Measurements from ENCODE around the gene ZNF69.
A peak's percentile ranks its signal among the peaks of the same experiment; 100 is the strongest.
"Not testable (repeated sequence)": the region's sequence is repeated elsewhere in the genome, so short reads cannot be mapped to it uniquely, and the experiment has no call there.

The ZNF69 gene

DNA sequence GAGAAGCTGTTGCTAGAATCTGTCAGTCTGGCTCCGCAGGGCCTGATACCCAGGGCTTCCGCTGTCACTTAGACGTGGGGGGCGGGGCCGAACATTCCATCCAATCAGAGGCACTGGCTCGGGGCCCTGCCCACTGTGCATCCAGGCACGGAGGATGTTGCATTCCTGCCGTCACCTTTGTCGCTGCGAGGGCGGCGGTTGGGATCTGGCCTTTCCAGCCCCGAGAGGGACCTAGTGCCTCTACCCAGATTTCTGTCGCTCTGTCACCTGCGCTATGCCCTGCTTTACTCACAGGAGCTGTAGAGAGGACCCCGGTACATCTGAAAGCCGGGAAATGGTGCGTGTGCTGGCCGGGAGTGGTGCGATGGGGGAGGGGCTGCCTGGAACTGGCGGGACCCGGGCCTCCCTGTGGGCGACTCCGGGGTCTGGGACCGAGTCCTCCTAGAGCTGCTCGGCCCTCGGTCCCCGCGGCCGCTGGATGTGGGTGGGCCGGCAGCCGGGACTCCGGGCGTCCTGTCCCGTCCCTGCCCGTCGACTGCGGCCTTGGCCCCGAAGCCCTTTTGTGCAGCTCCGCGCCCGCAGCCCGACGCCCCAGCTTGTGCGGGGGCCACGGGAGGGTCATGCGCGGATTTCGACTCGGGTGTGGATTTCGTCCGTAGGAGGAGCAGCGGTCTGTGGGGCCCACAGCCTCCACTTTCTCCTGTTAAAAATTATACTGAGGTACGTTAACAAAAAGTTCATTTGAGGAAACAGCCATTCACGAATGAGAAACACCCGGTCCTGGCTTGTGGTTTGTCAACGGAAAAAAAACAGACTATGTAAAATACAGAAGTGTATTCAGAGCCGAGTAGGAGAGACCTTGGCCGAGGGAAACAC, 38.8 kb upstream of the ZNF69 start, which contains the start of gene ZNF439:
TSS of gene ZNF439 (plus strand) at position 133 of the 876 bp plus-strand sequence. CDS start at position 275, 142 bp downstream.
- Histone ChIP-seq H2BK120ac (ENCODE audit: insufficient read depth, low read length, poor library complexity) (no peak within 1 kb of the TSS), H3K23ac (ENCODE audit: low read length) (no peak within 1 kb of the TSS), H3K18ac (ENCODE audit: low read length) (no peak within 1 kb of the TSS), H4K91ac (ENCODE audit: low read depth, low read length) (no peak within 1 kb of the TSS), H3K4me1 (ENCODE audit: control insufficient read depth in 1 of 2, insufficient read depth in 2 of 2, low read length in 2 of 2) (no peaks in the 10 kb centered on the region), H3K4me3 (ENCODE audit: low read depth, low read length) (no peak within 1 kb of the TSS), H3K14ac (ENCODE audit: low read length) (no peak within 1 kb of the TSS), H3K36me3 (ENCODE audit: control insufficient read depth in 1 of 2, insufficient read depth in 2 of 2, low read length in 2 of 2) (no peaks in the 10 kb centered on the region), H3K4ac (ENCODE audit: low read depth, low read length) (no peak within 1 kb of the TSS), H2AK5ac (ENCODE audit: low read length) (no peak within 1 kb of the TSS), H4K8ac (ENCODE audit: low read depth, low read length) (no peak within 1 kb of the TSS), H3K27ac (ENCODE audit: low read depth, low read length) (no peak within 1 kb of the TSS), H2BK12ac (ENCODE audit: low read length) (no peak within 1 kb of the TSS), H4K12ac (ENCODE audit: low read depth, low read length) (no peak within 1 kb of the TSS), H3K9me3 (ENCODE audit: insufficient read depth, low read depth, low read length) (peaks cover 16% of the 10 kb centered on the region), H3K79me1 (ENCODE audit: low read length) (no peaks in the 10 kb centered on the region), H2AFZ (ENCODE audit: insufficient read depth, low read length, poor library complexity) (no peak within 1 kb of the TSS), H3K79me2 (ENCODE audit: control insufficient read depth, insufficient read depth, low read length, poor library complexity) (no peaks in the 10 kb centered on the region), H3K9ac (ENCODE audit: low read length) (no peak within 1 kb of the TSS), H3K4me2 (ENCODE audit: low read length) (peak within 1 kb of the TSS; percentile 31), H2BK5ac (ENCODE audit: low read depth, low read length, poor library complexity) (no peak within 1 kb of the TSS), H3K27me3 (ENCODE audit: insufficient read depth, low read length) (no peaks in the 10 kb centered on the region)
- peak; percentile 94 to 97 for DNase-seq
- no CpG with 5 or more reads among the region's 59 CpGs for WGBS (ENCODE audit: extremely low coverage, insufficient coverage, insufficient read length)

- H3K14ac ChIP-seq (ENCODE audit: low read length); H3K23ac ChIP-seq (ENCODE audit: low read length); H3K4me3 ChIP-seq (ENCODE audit: low read depth, low read length); H4K8ac ChIP-seq (ENCODE audit: low read depth, low read length); H2BK12ac ChIP-seq (ENCODE audit: low read length); H3K36me3 ChIP-seq (ENCODE audit: control insufficient read depth in 1 of 2, insufficient read depth in 2 of 2, low read length in 2 of 2); H3K27ac ChIP-seq (ENCODE audit: low read depth, low read length); H2BK5ac ChIP-seq (ENCODE audit: low read depth, low read length, poor library complexity); H2AK5ac ChIP-seq (ENCODE audit: low read length); H4K91ac ChIP-seq (ENCODE audit: low read depth, low read length); H2BK120ac ChIP-seq (ENCODE audit: insufficient read depth, low read length, poor library complexity); H3K4ac ChIP-seq (ENCODE audit: low read depth, low read length); H3K79me2 ChIP-seq (ENCODE audit: control insufficient read depth, insufficient read depth, low read length, poor library complexity); H3K27me3 ChIP-seq (ENCODE audit: insufficient read depth, low read length); H3K4me1 ChIP-seq (ENCODE audit: control insufficient read depth in 1 of 2, insufficient read depth in 2 of 2, low read length in 2 of 2); H4K12ac ChIP-seq (ENCODE audit: low read depth, low read length); H3K4me2 ChIP-seq (ENCODE audit: low read length); H3K18ac ChIP-seq (ENCODE audit: low read length); H3K79me1 ChIP-seq (ENCODE audit: low read length); DNase-seq; H2AFZ ChIP-seq (ENCODE audit: insufficient read depth, low read length, poor library complexity); H3K9ac ChIP-seq (ENCODE audit: low read length): not testable (repeated sequence)
- WGBS (ENCODE audit: extremely low coverage, insufficient coverage, insufficient read length), result no CpG with 5 or more reads among the region's 4 CpGs
- peaks cover 18% of the 10 kb centered on the region for H3K9me3 ChIP-seq (ENCODE audit: insufficient read depth, low read depth, low read length)
Observed at GRCh38 chr19:11850289-11850688, 37.3 kb upstream of the ZNF69 start.

DNA sequence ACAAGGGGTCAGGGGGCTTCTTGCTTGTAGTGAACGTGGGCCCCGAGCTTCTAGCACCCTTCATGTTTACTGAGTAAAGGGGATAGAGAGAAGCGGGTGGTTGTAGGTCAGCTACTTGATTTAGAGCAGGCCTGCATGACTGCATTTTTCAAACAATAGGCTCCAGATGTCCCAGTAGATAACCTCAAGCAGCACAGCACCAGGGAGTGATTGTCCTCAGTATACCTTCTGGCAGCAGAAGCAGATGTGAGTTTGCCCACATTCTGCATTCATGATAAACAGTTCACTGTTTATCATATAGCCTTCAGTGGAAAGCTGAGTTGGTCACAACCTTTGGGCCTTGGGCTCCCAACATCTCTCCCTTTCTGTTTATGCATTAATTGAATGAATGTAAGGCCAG, 34.2 kb upstream of the ZNF69 start:
- no CpG with 5 or more reads among the region's 3 CpGs for WGBS (ENCODE audit: extremely low coverage, insufficient coverage, insufficient read length)
- no peaks in the 10 kb centered on the region for H3K36me3 ChIP-seq (ENCODE audit: control insufficient read depth in 1 of 2, insufficient read depth in 2 of 2, low read length in 2 of 2)

GRCh38 chr19:11856596-11857250, 30.9 kb upstream of the ZNF69 start:
- Histone ChIP-seq H3K9me3 (ENCODE audit: insufficient read depth, low read depth, low read length) (peaks cover 12% of the 10 kb centered on the region), H4K12ac (ENCODE audit: low read depth, low read length) (no peak overlapping the region), H3K4me2 (ENCODE audit: low read length) (no peak overlapping the region), H3K27ac (ENCODE audit: low read depth, low read length) (no peak overlapping the region), H2BK12ac (ENCODE audit: low read length) (no peak overlapping the region), H4K91ac (ENCODE audit: low read depth, low read length) (no peak overlapping the region), H3K9ac (ENCODE audit: low read length) (no peak overlapping the region), H3K4ac (ENCODE audit: low read depth, low read length) (no peak overlapping the region), H3K36me3 (ENCODE audit: control insufficient read depth in 1 of 2, insufficient read depth in 2 of 2, low read length in 2 of 2) (no peaks in the 10 kb centered on the region), H3K79me2 (ENCODE audit: control insufficient read depth, insufficient read depth, low read length, poor library complexity) (no peaks in the 10 kb centered on the region), H4K8ac (ENCODE audit: low read depth, low read length) (no peak overlapping the region), H3K18ac (ENCODE audit: low read length) (no peak overlapping the region), H3K23ac (ENCODE audit: low read length) (no peak overlapping the region), H3K4me1 (ENCODE audit: control insufficient read depth in 1 of 2, insufficient read depth in 2 of 2, low read length in 2 of 2) (no peaks in the 10 kb centered on the region), H2BK120ac (ENCODE audit: insufficient read depth, low read length, poor library complexity) (no peak overlapping the region), H2AFZ (ENCODE audit: insufficient read depth, low read length, poor library complexity) (no peak overlapping the region), H2AK5ac (ENCODE audit: low read length) (no peak overlapping the region), H2BK5ac (ENCODE audit: low read depth, low read length, poor library complexity) (no peak overlapping the region), H3K4me3 (ENCODE audit: low read depth, low read length) (no peak overlapping the region), H3K27me3 (ENCODE audit: insufficient read depth, low read length) (no peaks in the 10 kb centered on the region), H3K79me1 (ENCODE audit: low read length) (no peaks in the 10 kb centered on the region), H3K14ac (ENCODE audit: low read length) (no peak overlapping the region)
- no CpG with 5 or more reads among the region's 12 CpGs for WGBS (ENCODE audit: extremely low coverage, insufficient coverage, insufficient read length)
- DNase-seq, result peak; percentile 92 to 98

More for the DNA sequence above, 34.2 kb upstream of the ZNF69 start:
- DNase-seq, result peak; percentile 35 to 68
- Histone ChIP-seq H2BK120ac (ENCODE audit: insufficient read depth, low read length, poor library complexity) (no peak overlapping the region), H2BK5ac (ENCODE audit: low read depth, low read length, poor library complexity) (no peak overlapping the region), H2AK5ac (ENCODE audit: low read length) (no peak overlapping the region), H2BK12ac (ENCODE audit: low read length) (no peak overlapping the region), H3K14ac (ENCODE audit: low read length) (no peak overlapping the region), H3K79me2 (ENCODE audit: control insufficient read depth, insufficient read depth, low read length, poor library complexity) (no peaks in the 10 kb centered on the region), H3K4ac (ENCODE audit: low read depth, low read length) (no peak overlapping the region), H2AFZ (ENCODE audit: insufficient read depth, low read length, poor library complexity) (no peak overlapping the region), H3K4me1 (ENCODE audit: control insufficient read depth in 1 of 2, insufficient read depth in 2 of 2, low read length in 2 of 2) (no peaks in the 10 kb centered on the region), H3K23ac (ENCODE audit: low read length) (no peak overlapping the region), H4K12ac (ENCODE audit: low read depth, low read length) (no peak overlapping the region), H3K27ac (ENCODE audit: low read depth, low read length) (no peak overlapping the region), H3K18ac (ENCODE audit: low read length) (no peak overlapping the region), H3K4me2 (ENCODE audit: low read length) (no peak overlapping the region), H3K27me3 (ENCODE audit: insufficient read depth, low read length) (no peaks in the 10 kb centered on the region), H3K9ac (ENCODE audit: low read length) (no peak overlapping the region), H4K8ac (ENCODE audit: low read depth, low read length) (no peak overlapping the region), H4K91ac (ENCODE audit: low read depth, low read length) (no peak overlapping the region), H3K79me1 (ENCODE audit: low read length) (no peaks in the 10 kb centered on the region), H3K9me3 (ENCODE audit: insufficient read depth, low read depth, low read length) (peaks cover 18% of the 10 kb centered on the region), H3K4me3 (ENCODE audit: low read depth, low read length) (no peak overlapping the region)

Measured in trophoblast cell (in vitro differentiated cells and primary cell).